GM12878 (cell line): ENCODE data around the gene RSRC1.

Experiments
- CTCF ChIP-seq, 3 experiments: IDR thresholded peaks in 2 of 3; conservative IDR thresholded peaks in 1 of 3; 2 replicates each; pipeline ENCODE4 v1.5.1; 2011; ENCODE audit warnings: low read depth in 3 of 3, low read length in 3 of 3, mild to moderate bottlenecking in 3 of 3, control low read depth in 2 of 3, moderate library complexity in 2 of 3, inconsistent platforms in 1 of 3, mixed read lengths in 1 of 3; ENCODE audit not compliant: control insufficient read depth in 2 of 3, insufficient read depth in 1 of 3; ENCODE audit errors: extremely low read depth in 1 of 3
- FOS ChIP-seq: IDR thresholded peaks from 3 replicates; pipeline ENCODE4 v1.6.1; 2011; ENCODE audit warnings: borderline replicate concordance; ENCODE audit not compliant: insufficient read length; ENCODE audit errors: extremely low read depth
- FOXM1 ChIP-seq: IDR thresholded peaks from 2 replicates; pipeline ENCODE4 v1.6.1; 2012; ENCODE audit warnings: low read depth, mild to moderate bottlenecking, inconsistent platforms, low read length, moderate library complexity
- MAX ChIP-seq: IDR thresholded peaks from 2 replicates; pipeline ENCODE4 v1.6.1; 2012; ENCODE audit warnings: low read depth, low read length, improper control_type of control experiment
- NFIC ChIP-seq: IDR thresholded peaks from 2 replicates; pipeline ENCODE4 v1.6.1; 2012; ENCODE audit warnings: low read depth, mild to moderate bottlenecking, inconsistent platforms, low read length, moderate library complexity
- POLR2A ChIP-seq: IDR thresholded peaks from 2 replicates; pipeline ENCODE4 v1.6.1; 2011; ENCODE audit warnings: low read depth, mild to moderate bottlenecking, low read length
- POLR2AphosphoS5 ChIP-seq: IDR thresholded peaks from 2 replicates; pipeline ENCODE4 v1.6.1; 2011; ENCODE audit warnings: mild to moderate bottlenecking, low read length, inconsistent platforms
- SMAD1 ChIP-seq: fragments of 450-650 bp; IDR thresholded peaks from 2 replicates; pipeline ENCODE4 v1.6.1; 2018; ENCODE audit warnings: mild to moderate bottlenecking, low read depth; ENCODE audit not compliant: partially characterized antibody
- SMC3 ChIP-seq: IDR thresholded peaks from 2 replicates; pipeline ENCODE4 v1.6.1; 2011; ENCODE audit warnings: low read length, improper control_type of control experiment, borderline replicate concordance
- SP1 ChIP-seq: IDR thresholded peaks from one replicate; pipeline ENCODE4 v1.6.1; 2011; ENCODE audit warnings: low read depth, low read length
- SPI1 ChIP-seq: IDR thresholded peaks from 2 replicates; pipeline ENCODE4 v1.6.1; 2011; ENCODE audit warnings: low read depth, mild to moderate bottlenecking, low read length, moderate library complexity, borderline replicate concordance; ENCODE audit not compliant: insufficient read depth
- SUZ12 ChIP-seq: fragments of 200-600 bp; sonication (generic); IDR thresholded peaks from one replicate; pipeline ENCODE4 v1.6.1; 2018; ENCODE audit warnings: antibody characterized with exemption, mild to moderate bottlenecking; ENCODE audit not compliant: unreplicated experiment
- USF2 ChIP-seq: IDR thresholded peaks from 2 replicates; pipeline ENCODE4 v1.6.1; 2011; ENCODE audit warnings: low read depth, low read length, improper control_type of control experiment, borderline replicate concordance
- YY1 ChIP-seq: IDR thresholded peaks from 2 replicates; pipeline ENCODE4 v1.6.1; 2011; ENCODE audit warnings: low read depth, mild to moderate bottlenecking, low read length

GRCh38 chr3:158522221-158523136 lies 412.6 kb downstream of the RSRC1 start:
- TF ChIP-seq CTCF (IDR thresholded peaks at IDR 0.05 in 2 of 3, conservative IDR thresholded peaks at IDR 0.05 in 1 of 3; ENCODE audit: control insufficient read depth in 2 of 3, extremely low read depth in 1 of 3, insufficient read depth in 1 of 3, low read depth in 3 of 3, low read length in 3 of 3), result no peak
- TF ChIP-seq SMC3, result no peak
- TF ChIP-seq POLR2A, result no peak
- TF ChIP-seq FOS, result no peak
- no peak for TF ChIP-seq FOXM1
- TF ChIP-seq SMAD1, result no peak
- no peak for TF ChIP-seq SPI1
- TF ChIP-seq SUZ12, result no peak
- TF ChIP-seq USF2, result no peak
- TF ChIP-seq POLR2AphosphoS5, result no peak
- no peak for TF ChIP-seq YY1
- TF ChIP-seq NFIC, result no peak
- no peak for TF ChIP-seq SP1
- no peak for TF ChIP-seq MAX
